OCI-LY7 (cell line): Measurements from ENCODE around the gene FAHD2A. TPM values are rescaled to one million over a fixed set of nuclear protein-coding genes. Genes with fewer than 3 reads are reported as not detected.
"Not testable (repeated sequence)": the region's sequence is repeated elsewhere in the genome, so short reads cannot be mapped to it uniquely, and the experiment has no call there.

ENCODE experiments used
- BruUV-seq: library from RNA; stranded (reverse); fragments of 400-500 nt; replicated peaks from 2 replicates; lab custom pipeline; 2021; lab: Mats Ljungman, UMichigan
- CTCF ChIA-PET: fragments of 300-600 bp; sonication (Branson Sonifier 250); formaldehyde crosslinking; loops from one replicate; lab custom pipeline; 2022; ENCODE audit warnings: antibody characterized with exemption; ENCODE audit not compliant: unreplicated experiment; lab: Charles Lee
- POLR2A ChIA-PET: fragments of 300-600 bp; sonication (Branson Sonifier 250); formaldehyde crosslinking; loops from one replicate; lab custom pipeline; 2022; ENCODE audit warnings: antibody characterized with exemption; lab: Charles Lee
- DNase-seq: peaks from one replicate; pipeline ENCODE4 v3.0.0-alpha.2; 2015; ENCODE audit warnings: low spot score
- H2AFZ ChIP-seq: fragments of 200-600 bp; sonication (generic), shearing (Covaris generic); 2 replicates; pipeline ENCODE4 v1.6.1; 2014; ENCODE audit warnings: mild to moderate bottlenecking, antibody characterized with exemption, low read length, moderate library complexity
- H3K27ac ChIP-seq: fragments of 200-600 bp; sonication (generic); 2 replicates; pipeline ENCODE4 v1.5.1; 2014; ENCODE audit warnings: mixed run types, low read depth, mild to moderate bottlenecking, moderate library complexity, low read length, inconsistent platforms; ENCODE audit not compliant: poor library complexity, severe bottlenecking
- H3K36me3 ChIP-seq: fragments of 200-600 bp; sonication (generic); 2 replicates; pipeline ENCODE4 v1.6.1; 2014; ENCODE audit warnings: mild to moderate bottlenecking, antibody characterized with exemption, low read length, moderate library complexity, mixed read lengths; ENCODE audit not compliant: insufficient read depth
- H3K4me1 ChIP-seq: fragments of 200-600 bp; sonication (generic); 2 replicates; pipeline ENCODE4 v1.5.1; 2014; ENCODE audit warnings: mild to moderate bottlenecking, low read length; ENCODE audit not compliant: insufficient read depth, poor library complexity, severe bottlenecking
- H3K4me2 ChIP-seq: fragments of 200-600 bp; sonication (generic); 2 replicates; pipeline ENCODE4 v1.6.1; 2014; ENCODE audit warnings: mild to moderate bottlenecking, low read length
- H3K4me3 ChIP-seq: fragments of 200-600 bp; sonication (generic); 2 replicates; pipeline ENCODE4 v1.5.1; 2014; ENCODE audit warnings: mild to moderate bottlenecking, low read depth, low read length; ENCODE audit not compliant: poor library complexity, severe bottlenecking
- H3K79me2 ChIP-seq: fragments of 200-600 bp; sonication (generic); 2 replicates; pipeline ENCODE4 v1.6.1; 2016; ENCODE audit warnings: low read depth, mild to moderate bottlenecking, low read length, moderate library complexity, mixed read lengths; ENCODE audit not compliant: insufficient read depth
- H3K9me2 ChIP-seq: fragments of 200-600 bp; sonication (generic); 2 replicates; pipeline ENCODE4 v1.6.1; 2016; ENCODE audit warnings: mild to moderate bottlenecking, low read length, mixed read lengths; ENCODE audit not compliant: insufficient read depth
- H3K9me3 ChIP-seq: fragments of 200-600 bp; sonication (generic); 2 replicates; pipeline ENCODE4 v1.6.1; 2014; ENCODE audit warnings: mild to moderate bottlenecking, mixed run types, low read length, mixed read lengths
- H4K20me1 ChIP-seq: fragments of 200-600 bp; sonication (generic); 2 replicates; pipeline ENCODE4 v1.6.1; 2014; ENCODE audit warnings: mild to moderate bottlenecking, antibody characterized with exemption, low read length, moderate library complexity, mixed read lengths; ENCODE audit not compliant: insufficient read depth
- EZH2phosphoT487 ChIP-seq: fragments of 200-600 bp; sonication (generic); IDR thresholded peaks from 2 replicates; pipeline ENCODE4 v1.6.1; 2018; ENCODE audit warnings: low read depth, borderline replicate concordance, mild to moderate bottlenecking, mixed run types, antibody characterized with exemption, low read length, moderate library complexity, mixed read lengths
- intact Hi-C: fragments of 100-400 bp; cut with micrococcal nuclease; formaldehyde crosslinking; loops from one replicate; pipeline ENCODE4 v1.10.0; 2022; ENCODE audit not compliant: unreplicated experiment
- total RNA-seq, 2 experiments: library from RNA; depleted of rRNA in 1 of 2; stranded (reverse); fragments of >200 nt in 1 of 2; shearing (Covaris generic) in 1 of 2; gene quantifications; 2 replicates each; pipeline ENCODE4 v1.2.3, GENCODE V29; 2014 to 2022
- TF ChIP-seq, protein P1 (sequence below): fragments of 200-600 bp; sonication (generic); conservative IDR thresholded peaks from 2 replicates; pipeline ENCODE4 v1.5.1; 2014; ENCODE audit warnings: mild to moderate bottlenecking, antibody characterized with exemption, low read length, moderate library complexity, mixed read lengths

The FAHD2A gene
- total RNA-seq, 2 experiments from 2014 or later, result 48.2 to 50.9 TPM

DNA sequence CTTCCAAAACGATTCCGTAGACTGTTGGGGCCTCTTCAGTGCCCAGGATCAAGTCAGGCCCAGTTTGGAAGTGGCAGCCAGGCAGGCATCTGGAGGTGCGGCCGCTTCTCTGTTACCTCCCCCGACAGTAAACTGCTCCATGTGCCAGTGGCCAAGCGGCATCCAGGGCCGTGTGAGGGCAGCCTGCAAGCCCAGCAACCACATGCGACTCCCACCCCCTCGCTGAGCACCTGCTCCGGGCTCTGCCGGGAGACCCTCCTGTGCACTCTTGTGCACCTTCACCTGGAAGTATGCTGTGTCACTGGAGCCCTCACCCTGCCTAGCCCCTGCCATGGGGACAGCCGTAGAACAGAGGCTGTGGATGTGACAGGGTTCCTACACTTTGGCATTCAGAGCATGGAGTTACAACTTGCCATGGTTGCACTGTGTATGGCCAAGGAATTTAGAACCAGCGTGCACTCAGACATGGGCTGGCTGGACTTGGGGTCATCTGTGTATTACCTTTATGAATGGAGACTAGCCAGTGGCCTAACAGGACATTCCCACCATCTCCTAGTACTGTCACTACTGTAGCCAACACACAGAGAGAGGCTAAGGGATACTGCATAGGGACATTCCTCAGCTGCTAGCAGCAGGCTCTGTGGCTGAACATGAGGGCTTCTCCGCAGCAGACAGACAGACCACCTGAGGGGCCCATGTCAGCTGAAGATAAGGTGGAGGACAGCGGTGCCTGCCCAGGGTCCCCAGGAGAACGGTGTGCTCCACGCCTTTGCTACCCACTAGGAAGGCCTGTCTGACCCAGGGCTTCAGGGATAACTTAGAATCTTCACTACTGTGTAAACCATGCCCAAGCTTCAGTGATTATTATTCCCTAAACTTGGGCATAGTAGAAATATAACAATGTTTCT lies 25.0 kb upstream of the FAHD2A start:
- no peak overlapping the region for H3K27ac ChIP-seq
- BruUV-seq, result no TSS peak
- no peaks in the 10 kb centered on the region for H3K4me1 ChIP-seq
- ChIA-PET CTCF (no interaction called here), POLR2A (no interaction called here)
- H3K79me2 ChIP-seq, result no peaks in the 10 kb centered on the region
- TF ChIP-seq, protein P1, sequence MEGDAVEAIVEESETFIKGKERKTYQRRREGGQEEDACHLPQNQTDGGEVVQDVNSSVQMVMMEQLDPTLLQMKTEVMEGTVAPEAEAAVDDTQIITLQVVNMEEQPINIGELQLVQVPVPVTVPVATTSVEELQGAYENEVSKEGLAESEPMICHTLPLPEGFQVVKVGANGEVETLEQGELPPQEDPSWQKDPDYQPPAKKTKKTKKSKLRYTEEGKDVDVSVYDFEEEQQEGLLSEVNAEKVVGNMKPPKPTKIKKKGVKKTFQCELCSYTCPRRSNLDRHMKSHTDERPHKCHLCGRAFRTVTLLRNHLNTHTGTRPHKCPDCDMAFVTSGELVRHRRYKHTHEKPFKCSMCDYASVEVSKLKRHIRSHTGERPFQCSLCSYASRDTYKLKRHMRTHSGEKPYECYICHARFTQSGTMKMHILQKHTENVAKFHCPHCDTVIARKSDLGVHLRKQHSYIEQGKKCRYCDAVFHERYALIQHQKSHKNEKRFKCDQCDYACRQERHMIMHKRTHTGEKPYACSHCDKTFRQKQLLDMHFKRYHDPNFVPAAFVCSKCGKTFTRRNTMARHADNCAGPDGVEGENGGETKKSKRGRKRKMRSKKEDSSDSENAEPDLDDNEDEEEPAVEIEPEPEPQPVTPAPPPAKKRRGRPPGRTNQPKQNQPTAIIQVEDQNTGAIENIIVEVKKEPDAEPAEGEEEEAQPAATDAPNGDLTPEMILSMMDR, result no peak
- TF ChIP-seq EZH2phosphoT487, result no peak
- no peaks in the 10 kb centered on the region for H4K20me1 ChIP-seq
- no peak overlapping the region for H2AFZ ChIP-seq
- H3K4me3 ChIP-seq, result no peak overlapping the region
- no peaks in the 10 kb centered on the region for H3K9me3 ChIP-seq
- H3K4me2 ChIP-seq, result no peak overlapping the region
- H3K9me2 ChIP-seq, result no peaks in the 10 kb centered on the region
- no peak for DNase-seq
- intact Hi-C loops, result no loop called here
- no peaks in the 10 kb centered on the region for H3K36me3 ChIP-seq

DNA sequence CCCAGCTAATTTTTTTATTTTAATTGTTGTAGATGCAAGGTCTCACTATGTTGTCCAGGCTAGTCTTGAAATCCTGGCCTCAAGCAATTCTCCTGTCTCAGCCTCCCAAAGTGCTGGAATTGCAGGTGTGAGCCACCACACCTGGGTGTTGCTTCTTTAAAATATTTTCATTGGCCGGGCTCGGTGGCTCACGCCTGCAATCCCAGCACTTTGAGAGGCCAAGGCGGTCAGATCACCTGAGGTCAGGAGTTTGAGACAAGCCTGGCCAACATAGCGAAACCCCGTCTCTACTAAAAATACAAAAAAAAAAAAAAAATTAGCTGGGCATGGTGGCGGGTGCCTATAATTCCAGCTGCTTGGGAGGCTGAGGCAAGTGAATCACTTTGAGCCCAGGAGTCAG lies 24.2 kb upstream of the FAHD2A start:
- H2AFZ ChIP-seq, H3K36me3 ChIP-seq, H3K4me2 ChIP-seq, H3K9me3 ChIP-seq, H3K27ac ChIP-seq, H3K4me1 ChIP-seq, intact Hi-C loops, DNase-seq, H3K9me2 ChIP-seq, BruUV-seq, H3K79me2 ChIP-seq, H4K20me1 ChIP-seq, CTCF ChIA-PET, H3K4me3 ChIP-seq: not testable (repeated sequence)
- POLR2A ChIA-PET, result interaction anchor here (0.6 kb wide), 1 partner anchor 17 kb away, joined by 4 read pairs; no protein-coding TSS in a partner anchor

DNA sequence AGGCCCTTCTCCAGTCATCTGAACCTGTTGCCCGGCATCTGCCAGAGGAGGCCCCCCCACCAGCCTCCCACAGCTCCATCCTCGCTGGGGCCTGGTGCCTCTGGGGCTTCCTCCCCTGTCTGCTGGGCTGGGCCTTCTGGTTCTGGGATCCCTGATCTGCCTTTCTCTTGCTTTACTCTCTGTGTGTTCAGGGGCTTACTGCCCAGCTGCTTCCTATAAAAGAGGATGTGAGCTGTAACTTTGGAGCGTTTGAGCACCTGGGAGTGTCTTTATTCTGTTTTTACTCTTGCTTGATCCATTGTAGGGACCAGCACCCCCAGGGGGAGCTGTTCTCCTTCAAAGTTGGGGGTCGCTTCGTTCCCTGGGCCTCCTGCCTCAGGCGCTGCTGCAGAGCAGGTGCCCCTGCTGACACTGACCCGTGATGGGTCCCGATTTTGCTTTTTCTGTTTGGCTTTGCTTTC lies 23.1 kb upstream of the FAHD2A start:
- Histone ChIP-seq H2AFZ (no peak overlapping the region), H3K36me3 (no peaks in the 10 kb centered on the region), H3K9me2 (no peaks in the 10 kb centered on the region), H3K4me1 (no peaks in the 10 kb centered on the region), H3K79me2 (no peaks in the 10 kb centered on the region), H4K20me1 (no peaks in the 10 kb centered on the region), H3K27ac (no peak overlapping the region), H3K9me3 (no peaks in the 10 kb centered on the region), H3K4me3 (no peak overlapping the region), H3K4me2 (no peak overlapping the region)
- DNase-seq, result peak; percentile 44
- TF ChIP-seq EZH2phosphoT487, result no peak
- TF ChIP-seq, protein P1, result peak; percentile 69
- ChIA-PET CTCF (interaction anchor here (0.8 kb wide), 1 partner anchor 15 kb away, joined by 5 read pairs; no protein-coding TSS in a partner anchor), POLR2A (no interaction called here)
- intact Hi-C loops, result no loop called here
- BruUV-seq, result no TSS peak
